NB4 (cell line): ENCODE data around the gene FBXO31.

Experiments
- DNase-seq: peaks from one replicate; pipeline ENCODE4 v3.0.0; 2010; ENCODE audit warnings: low read depth
- H3K4me3 ChIP-seq: one replicate; pipeline ENCODE4 v1.5.1; 2011; ENCODE audit warnings: mild to moderate bottlenecking, low read depth, low read length, moderate library complexity
- CTCF ChIP-seq: IDR thresholded peaks from one replicate; pipeline ENCODE4 v1.5.1; 2012; ENCODE audit warnings: low read depth, low read length
- MAX ChIP-seq: IDR thresholded peaks from 2 replicates; pipeline ENCODE4 v1.6.1; 2011; ENCODE audit warnings: low read depth, low read length
- MYC ChIP-seq: IDR thresholded peaks from 2 replicates; pipeline ENCODE4 v1.6.1; 2011; ENCODE audit warnings: low read depth, low read length
- POLR2A ChIP-seq: IDR thresholded peaks from 2 replicates; pipeline ENCODE4 v1.6.1; 2011; ENCODE audit warnings: mild to moderate bottlenecking; ENCODE audit not compliant: insufficient read length; ENCODE audit errors: extremely low read depth

Gene FBXO31

GRCh38 chr16:87383505-87384161 lies at the start of gene FBXO31:
FBXO31 (minus strand) TSS chr16:87383776; CDS start chr16:87383744, 32 bp downstream.
- peak; percentile 82 for TF ChIP-seq POLR2A
- TF ChIP-seq MYC = peak; percentile 30; the same call in 1 of the 2 replicates
- no peak for TF ChIP-seq CTCF
- TF ChIP-seq MAX = peak; percentile 39; the same call in 1 of the 2 replicates
- peak; percentile 95 for DNase-seq
- peak within 1 kb of the TSS; percentile 62 for H3K4me3 ChIP-seq

- no peak overlapping the region for H3K4me3 ChIP-seq
- DNase-seq = no peak
- TF ChIP-seq CTCF (no peak), MYC (no peak), MAX (no peak), POLR2A (no peak)
Measured at GRCh38 chr16:87432330-87432915, 48.8 kb upstream of the FBXO31 start.

GRCh38 chr16:87431926-87432325 lies 48.4 kb upstream of the FBXO31 start:
- DNase-seq = no peak
- no peak for TF ChIP-seq MYC
- no peak for TF ChIP-seq POLR2A
- no peak for TF ChIP-seq CTCF
- no peak for TF ChIP-seq MAX
- no peak overlapping the region for H3K4me3 ChIP-seq

- no peak overlapping the region for H3K4me3 ChIP-seq
- TF ChIP-seq CTCF = no peak
- TF ChIP-seq POLR2A = no peak
- TF ChIP-seq MAX = no peak
- DNase-seq = no peak
Measured at GRCh38 chr16:87426423-87427215, 43.0 kb upstream of the FBXO31 start.

- no peak for DNase-seq
- TF ChIP-seq CTCF = no peak
- TF ChIP-seq MAX = no peak
- TF ChIP-seq MYC = no peak
- no peak for TF ChIP-seq POLR2A
- H3K4me3 ChIP-seq = no peak overlapping the region
Measured at GRCh38 chr16:87425941-87426340, 42.4 kb upstream of the FBXO31 start.
